ENCODE results near the gene GDPD4. TPM values are rescaled to one million over a fixed set of nuclear protein-coding genes. Genes with fewer than 3 reads are reported as not detected.
A peak's percentile ranks its signal among the peaks of the same experiment; 100 is the strongest.
"Not testable (repeated sequence)": the region's sequence is repeated elsewhere in the genome, so short reads cannot be mapped to it uniquely, and the experiment has no call there.

Gene GDPD4
- under 1 TPM in 4 of 5 donors, not detected in 1; 0.14 to 0.72 (median 0.59) TPM for polyA plus RNA-seq (ENCODE audit: insufficient read depth in 1 of 5, insufficient read length in 5 of 5, low replicate concordance in 1 of 5)
- long read RNA-seq, donor 1 = 0 reads
- long read RNA-seq, donor 2 = 0 reads
- long read RNA-seq, donor 3 = 0 reads
- long read RNA-seq, donor 4 = 0 reads
- long read RNA-seq, donor 5 = 0 reads
- long read RNA-seq, donor 6 = 0 reads
- long read RNA-seq, donor 7 = 0 reads
- long read RNA-seq, donor 8 = 0 reads

GRCh38 chr11:77301510-77301909 is at the start of gene GDPD4:
TSS of gene GDPD4 (minus strand) at chr11:77301686. CDS start at chr11:77285137, 16,549 bp downstream.
- DNase-seq = no peak

GRCh38 chr11:77347948-77348347 is 46.5 kb upstream of the GDPD4 start:
- DNase-seq = no peak

DNA sequence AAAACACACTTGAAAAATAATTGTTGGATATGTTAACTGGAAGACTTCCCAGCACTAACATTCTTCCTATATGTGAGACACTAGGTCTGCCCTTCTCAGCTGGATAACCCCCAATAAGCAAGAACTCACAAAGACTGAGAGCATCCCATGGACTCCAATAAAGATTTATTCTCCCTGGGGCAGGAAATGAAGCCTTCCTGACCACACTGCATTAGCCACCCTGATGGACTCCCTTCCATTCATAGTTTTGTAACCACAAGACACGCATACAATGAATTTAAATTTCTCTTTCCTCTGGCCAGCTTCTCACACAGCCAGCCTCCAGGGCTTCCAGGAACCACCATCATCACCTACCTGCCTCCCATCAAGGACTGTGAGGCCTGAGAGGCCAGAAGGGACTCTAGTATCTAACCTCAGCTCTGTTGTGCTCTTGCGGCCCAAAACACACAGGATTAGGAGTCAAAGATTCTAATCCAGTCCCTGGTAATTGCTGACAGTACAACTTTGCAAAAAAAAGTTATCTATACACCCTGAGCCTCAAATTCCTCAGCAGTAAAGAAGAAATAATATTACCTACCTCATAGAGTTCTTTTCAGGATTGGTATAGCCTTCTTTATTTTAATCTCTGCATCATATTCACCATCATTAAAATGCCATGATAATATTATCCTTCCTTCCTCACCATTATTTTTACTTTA is 45.6 kb upstream of the GDPD4 start:
- DNase-seq = no peak

DNA sequence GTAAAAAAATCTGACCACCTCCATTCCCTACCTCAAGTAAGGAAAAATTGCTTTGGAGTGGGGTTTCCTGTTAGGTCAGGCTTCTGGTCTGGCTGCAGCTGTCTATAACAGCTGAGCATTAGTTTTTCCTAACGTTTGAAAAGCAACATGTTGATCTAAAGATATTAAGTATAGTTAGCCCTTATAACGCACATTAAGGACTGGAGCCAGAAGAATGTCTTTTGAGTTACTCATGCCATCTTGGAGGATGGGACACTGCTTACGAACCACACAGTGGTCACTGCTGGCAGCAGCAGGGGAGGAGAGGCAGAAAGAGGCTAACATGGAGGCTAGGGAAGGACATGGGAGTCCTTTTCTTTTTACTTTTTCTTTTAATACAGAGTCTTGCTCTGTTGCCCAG is 44.1 kb upstream of the GDPD4 start:
- DNase-seq = no peak

DNA sequence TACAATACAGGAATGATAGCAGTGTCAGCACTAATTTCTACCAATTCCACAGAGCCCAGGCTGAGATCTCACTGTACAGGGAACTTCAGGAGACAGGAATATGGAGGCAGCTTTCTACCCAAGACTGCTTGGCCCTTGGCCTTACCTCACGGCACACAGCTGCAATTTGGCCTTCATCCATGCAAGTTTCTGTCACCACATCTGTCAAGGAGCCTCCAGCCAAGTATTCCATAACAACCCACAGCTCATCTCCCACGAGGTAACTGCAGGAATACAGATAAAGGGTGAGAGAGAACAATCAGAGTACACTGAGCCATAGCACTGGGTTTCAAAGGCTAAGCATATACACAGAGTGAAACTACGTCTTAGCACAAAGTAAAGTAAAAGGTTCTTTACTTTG is 39.0 kb upstream of the GDPD4 start:
- DNase-seq = no peak

GRCh38 chr11:77332259-77332658 is 30.8 kb upstream of the GDPD4 start:
- DNase-seq = no peak

DNA sequence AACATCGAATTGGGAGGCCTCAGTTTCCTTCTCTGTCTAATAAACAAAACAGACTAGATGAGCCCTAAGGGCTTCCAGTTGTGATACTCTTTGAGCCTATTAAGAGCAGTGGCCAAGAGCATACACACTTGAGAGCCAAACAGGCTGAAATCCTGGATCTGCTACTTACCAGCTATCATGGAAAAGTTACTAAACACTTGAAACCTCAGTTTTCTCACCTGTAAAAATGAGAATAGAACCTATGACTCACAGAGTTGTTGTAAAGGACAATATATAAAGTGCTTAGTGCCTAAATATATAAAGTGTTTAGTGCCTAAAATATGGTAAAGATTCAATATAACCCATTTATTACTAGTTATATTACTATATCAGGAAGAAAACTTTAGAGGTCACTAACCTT is 23.7 kb upstream of the GDPD4 start:
- DNase-seq = no peak

DNA sequence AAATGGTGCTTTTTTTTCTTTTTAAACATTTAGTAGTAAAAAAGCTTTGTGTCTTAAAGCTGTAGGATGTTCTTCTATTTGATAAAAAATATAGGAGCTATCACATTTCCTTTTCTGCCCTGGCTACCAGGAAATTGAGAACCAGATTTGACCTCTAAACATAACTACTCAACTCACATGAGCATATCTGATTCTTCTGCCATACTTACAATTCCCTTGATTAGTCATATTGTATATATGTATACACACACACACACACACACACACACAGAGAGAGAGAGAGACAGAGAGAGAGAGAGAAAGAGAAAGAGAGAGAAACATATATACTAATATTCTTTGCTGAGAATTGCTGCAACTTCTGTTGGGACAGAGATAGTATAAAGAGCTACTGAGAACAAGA is 23.0 kb upstream of the GDPD4 start:
- no peak for DNase-seq

DNA sequence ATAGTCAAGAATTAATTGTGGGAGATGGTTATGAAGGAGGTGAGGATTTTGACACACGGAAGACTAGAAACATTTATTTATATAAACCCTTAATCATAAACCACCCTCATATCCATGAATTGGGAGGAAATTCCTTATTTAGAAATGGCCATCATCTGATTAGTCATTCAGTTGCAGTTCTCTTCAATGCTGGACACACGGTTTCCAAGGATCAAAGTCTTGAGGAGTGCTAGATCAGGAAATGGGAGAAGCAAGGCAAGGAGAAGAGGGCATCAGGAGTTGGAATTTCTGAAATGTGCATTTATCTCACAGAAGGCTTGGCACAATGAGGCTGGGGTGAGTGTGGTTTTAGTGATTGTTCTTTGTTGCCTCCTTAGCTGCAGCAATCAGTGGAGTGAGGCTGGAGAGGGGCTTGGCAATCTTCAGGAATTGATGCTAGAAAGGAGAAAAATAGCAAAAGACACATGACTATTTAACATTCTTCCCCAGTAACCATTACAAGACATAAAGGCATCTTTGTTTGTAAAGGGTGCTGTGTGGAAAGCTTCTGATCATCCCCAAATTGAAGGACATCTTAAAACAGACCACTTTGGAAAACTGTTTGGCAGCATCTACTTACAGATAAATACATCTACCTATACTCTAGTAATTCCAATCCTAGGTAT is 21.6 kb upstream of the GDPD4 start:
- no peak for DNase-seq

- DNase-seq = peak; percentile 25 to 46
These were observed 21.0 kb upstream of the GDPD4 start for GRCh38 chr11:77322506-77322905.

GRCh38 chr11:77320351-77320750 is 18.9 kb upstream of the GDPD4 start:
- DNase-seq = no peak

DNA sequence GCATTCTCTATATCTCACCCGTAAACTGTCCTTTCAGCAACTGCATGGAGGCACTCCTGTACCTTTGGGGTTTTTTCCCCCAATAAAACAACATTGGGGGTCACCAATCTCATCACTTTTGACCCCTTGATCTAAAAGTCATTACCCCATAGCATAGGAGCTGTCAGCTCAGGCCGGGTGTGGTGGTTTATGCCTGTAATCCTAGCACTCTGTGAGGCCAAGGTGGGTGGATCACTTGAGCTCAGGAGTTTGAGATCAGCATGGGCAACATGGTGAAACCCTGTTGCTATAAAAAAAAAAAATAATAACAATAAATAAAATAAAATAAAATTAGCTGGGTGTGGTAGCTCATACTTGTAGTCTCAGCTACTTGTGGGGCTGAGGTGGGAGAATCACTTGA is 17.1 kb upstream of the GDPD4 start:
- DNase-seq = no peak

DNA sequence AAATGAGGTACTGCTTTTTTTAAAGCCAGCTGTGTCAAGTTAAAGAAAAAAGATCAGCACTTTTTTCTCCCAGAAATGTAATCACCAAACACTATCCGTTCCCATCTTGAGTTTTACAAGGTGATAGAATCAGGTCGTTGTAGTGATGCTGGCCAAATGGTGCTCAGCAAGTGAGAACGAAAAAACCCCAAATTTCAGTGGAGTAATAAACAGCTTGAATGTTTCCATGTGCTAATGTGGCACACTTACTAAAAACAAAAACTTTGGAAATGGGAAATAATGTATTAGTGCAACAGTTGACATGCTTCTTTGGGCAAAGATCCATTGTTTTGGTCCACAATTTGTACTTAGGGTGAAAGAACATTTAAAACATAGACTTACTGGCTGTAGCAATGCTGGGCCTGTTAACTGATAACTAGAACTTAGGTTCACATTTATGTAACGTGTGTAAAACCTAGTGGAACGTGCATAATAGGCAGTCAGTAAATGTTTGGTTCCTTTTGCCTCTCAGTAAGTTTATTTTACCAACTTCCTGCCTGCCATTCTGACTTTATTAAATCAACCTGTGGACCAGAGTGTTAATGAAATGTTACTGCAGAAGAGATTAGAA is 15.4 kb upstream of the GDPD4 start:
- peak; percentile 51 to 56 for DNase-seq

- DNase-seq = no peak
These were observed 10.6 kb upstream of the GDPD4 start for GRCh38 chr11:77312107-77312506.

DNA sequence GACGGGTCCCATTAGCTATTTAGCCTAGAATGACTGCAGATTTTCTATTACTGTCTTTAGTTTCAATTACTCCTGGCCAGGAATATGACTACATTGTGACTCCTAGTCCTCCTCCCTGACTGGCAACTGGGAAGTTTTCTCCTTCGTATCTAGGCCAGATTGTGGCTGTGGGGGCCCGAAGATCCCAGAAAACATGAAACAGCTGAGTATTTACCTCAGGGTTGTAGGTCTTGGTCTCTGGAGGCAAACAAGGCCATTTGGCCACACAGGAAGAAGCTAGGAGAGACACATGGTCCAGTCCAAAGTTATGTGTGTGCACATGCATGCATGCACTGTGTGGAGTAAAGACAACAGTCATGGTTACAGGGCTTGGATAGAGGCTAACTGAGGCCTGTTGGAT is 10.2 kb upstream of the GDPD4 start:
- DNase-seq = no peak

- DNase-seq = no peak
These were observed 9.2 kb upstream of the GDPD4 start for GRCh38 chr11:77310721-77311120.

GRCh38 chr11:77309401-77310085 is 8.1 kb upstream of the GDPD4 start:
- no peak for DNase-seq

- DNase-seq = no peak
These were observed 7.4 kb upstream of the GDPD4 start for GRCh38 chr11:77308838-77309237.

GRCh38 chr11:77303328-77303727 is 1.8 kb upstream of the GDPD4 start:
- no peak for DNase-seq

DNA sequence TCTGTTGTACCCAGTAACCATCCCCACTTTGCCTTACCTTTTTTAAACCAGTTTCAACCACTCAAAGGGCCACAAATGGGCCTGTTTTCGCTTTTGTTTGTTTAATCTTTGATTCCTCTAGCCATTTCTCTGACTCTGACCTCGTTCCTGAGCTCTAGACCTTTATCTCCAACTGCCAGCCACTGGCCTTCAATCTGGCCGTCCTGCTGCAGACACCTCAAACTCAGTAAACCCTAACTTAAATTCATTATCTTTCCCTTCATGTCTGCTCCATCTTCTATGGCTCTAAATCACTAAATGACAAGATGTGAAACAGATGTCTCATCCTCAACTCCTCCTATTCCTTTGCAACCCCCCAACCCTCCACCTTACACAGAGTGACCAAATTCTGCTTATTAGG is 1.3 kb upstream of the GDPD4 start:
- no peak for DNase-seq

DNA sequence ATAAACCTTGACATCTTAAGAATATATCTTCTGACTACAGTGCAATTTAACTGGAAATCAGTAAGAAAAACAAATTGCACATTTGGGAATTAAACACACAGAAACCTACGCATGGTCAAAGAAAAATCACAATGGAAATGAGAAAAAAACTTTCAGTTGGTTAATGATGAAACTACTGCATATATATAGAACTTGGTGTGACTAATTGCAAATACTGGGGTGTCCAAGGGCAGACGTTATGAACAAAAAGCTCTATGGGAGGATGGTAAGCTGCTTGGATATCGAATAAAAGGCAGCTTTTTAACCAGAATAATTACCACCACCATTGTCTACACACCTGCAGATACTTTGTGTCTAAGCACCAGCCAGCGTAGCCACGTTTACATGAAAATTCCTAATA is 791 bp downstream of the GDPD4 start:
- no peak for DNase-seq

- DNase-seq = not testable (repeated sequence)
These were observed 1.5 kb downstream of the GDPD4 start for GRCh38 chr11:77300028-77300427.

All from right lung (tissue), 10 donors.